Measurements from ENCODE around the gene SLC22A7.

DNA sequence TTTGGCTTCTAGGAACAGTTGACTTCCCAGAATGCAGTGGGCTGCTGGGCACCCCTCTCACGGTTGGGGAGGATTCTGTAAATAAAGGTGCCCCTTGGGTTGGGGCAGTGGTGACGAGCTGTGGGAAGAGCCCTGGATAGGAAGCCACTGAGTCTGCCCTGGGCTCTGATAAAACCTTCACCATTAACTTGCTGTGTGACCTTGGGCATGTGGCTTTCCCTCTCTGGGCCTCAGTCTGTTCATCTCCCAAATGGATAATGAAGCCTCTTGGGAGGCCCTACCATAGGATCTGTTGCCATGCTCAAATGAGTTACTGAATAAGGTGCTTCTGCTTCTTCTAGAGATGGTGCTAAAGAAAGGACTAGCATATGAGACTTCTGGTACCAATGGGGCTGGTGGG is 6.8 kb downstream of the SLC22A7 start:
- no peak for TF ChIP-seq EP300 (IDR thresholded peaks at IDR 0.05)
- TF ChIP-seq POLR2A (IDR thresholded peaks at IDR 0.05) = no peak
- TF ChIP-seq, protein P1, sequence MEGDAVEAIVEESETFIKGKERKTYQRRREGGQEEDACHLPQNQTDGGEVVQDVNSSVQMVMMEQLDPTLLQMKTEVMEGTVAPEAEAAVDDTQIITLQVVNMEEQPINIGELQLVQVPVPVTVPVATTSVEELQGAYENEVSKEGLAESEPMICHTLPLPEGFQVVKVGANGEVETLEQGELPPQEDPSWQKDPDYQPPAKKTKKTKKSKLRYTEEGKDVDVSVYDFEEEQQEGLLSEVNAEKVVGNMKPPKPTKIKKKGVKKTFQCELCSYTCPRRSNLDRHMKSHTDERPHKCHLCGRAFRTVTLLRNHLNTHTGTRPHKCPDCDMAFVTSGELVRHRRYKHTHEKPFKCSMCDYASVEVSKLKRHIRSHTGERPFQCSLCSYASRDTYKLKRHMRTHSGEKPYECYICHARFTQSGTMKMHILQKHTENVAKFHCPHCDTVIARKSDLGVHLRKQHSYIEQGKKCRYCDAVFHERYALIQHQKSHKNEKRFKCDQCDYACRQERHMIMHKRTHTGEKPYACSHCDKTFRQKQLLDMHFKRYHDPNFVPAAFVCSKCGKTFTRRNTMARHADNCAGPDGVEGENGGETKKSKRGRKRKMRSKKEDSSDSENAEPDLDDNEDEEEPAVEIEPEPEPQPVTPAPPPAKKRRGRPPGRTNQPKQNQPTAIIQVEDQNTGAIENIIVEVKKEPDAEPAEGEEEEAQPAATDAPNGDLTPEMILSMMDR (IDR thresholded peaks at IDR 0.05) = no peak
